ENCODE data around the gene GATAD2B. TPM values are rescaled to one million over a fixed set of nuclear protein-coding genes. Genes with fewer than 3 reads are reported as not detected.

The GATAD2B gene
- polyA plus RNA-seq, 1 experiment, result 3.6 TPM

DNA sequence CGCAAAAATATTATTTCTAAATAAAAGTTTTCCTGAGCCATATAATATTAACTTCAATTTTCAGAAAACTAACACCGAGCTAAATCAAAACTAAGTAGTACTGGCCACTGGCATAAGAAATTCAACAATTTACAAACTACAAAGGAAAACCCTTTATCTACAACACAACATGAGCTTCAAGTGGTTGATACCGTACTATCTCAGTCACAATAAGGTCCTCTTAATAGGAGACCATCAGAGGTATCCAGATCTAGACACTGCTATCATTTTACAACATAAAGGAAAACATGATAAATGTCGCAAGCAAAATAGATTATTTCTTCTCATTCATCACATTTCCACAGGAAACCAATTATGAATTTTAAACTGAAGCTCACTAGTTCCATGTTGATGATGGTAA, 39.5 kb downstream of the GATAD2B start:
- ChIA-PET POLR2A (no interaction called here), CTCF (interaction anchor here (0.6 to 1.5 kb wide), 3 partner anchors 9 to 60 kb away, joined by 3 to 4 read pairs (median 3); partner anchors contain the start of gene GATAD2B)
- no peaks in the 10 kb centered on the region for H3K36me3 ChIP-seq (ENCODE audit: control insufficient read depth, insufficient read depth, low read length)
- no peak overlapping the region for H3K4me3 ChIP-seq (ENCODE audit: low read depth, low read length)
- no peak for DNase-seq (ENCODE audit: low read depth)
- TF ChIP-seq, protein P1, sequence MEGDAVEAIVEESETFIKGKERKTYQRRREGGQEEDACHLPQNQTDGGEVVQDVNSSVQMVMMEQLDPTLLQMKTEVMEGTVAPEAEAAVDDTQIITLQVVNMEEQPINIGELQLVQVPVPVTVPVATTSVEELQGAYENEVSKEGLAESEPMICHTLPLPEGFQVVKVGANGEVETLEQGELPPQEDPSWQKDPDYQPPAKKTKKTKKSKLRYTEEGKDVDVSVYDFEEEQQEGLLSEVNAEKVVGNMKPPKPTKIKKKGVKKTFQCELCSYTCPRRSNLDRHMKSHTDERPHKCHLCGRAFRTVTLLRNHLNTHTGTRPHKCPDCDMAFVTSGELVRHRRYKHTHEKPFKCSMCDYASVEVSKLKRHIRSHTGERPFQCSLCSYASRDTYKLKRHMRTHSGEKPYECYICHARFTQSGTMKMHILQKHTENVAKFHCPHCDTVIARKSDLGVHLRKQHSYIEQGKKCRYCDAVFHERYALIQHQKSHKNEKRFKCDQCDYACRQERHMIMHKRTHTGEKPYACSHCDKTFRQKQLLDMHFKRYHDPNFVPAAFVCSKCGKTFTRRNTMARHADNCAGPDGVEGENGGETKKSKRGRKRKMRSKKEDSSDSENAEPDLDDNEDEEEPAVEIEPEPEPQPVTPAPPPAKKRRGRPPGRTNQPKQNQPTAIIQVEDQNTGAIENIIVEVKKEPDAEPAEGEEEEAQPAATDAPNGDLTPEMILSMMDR (IDR thresholded peaks at IDR 0.05; ENCODE audit: insufficient read depth, low read depth, low read length), result no peak
- H3K27me3 ChIP-seq (ENCODE audit: control insufficient read depth, insufficient read depth, low read length), result no peaks in the 10 kb centered on the region

DNA sequence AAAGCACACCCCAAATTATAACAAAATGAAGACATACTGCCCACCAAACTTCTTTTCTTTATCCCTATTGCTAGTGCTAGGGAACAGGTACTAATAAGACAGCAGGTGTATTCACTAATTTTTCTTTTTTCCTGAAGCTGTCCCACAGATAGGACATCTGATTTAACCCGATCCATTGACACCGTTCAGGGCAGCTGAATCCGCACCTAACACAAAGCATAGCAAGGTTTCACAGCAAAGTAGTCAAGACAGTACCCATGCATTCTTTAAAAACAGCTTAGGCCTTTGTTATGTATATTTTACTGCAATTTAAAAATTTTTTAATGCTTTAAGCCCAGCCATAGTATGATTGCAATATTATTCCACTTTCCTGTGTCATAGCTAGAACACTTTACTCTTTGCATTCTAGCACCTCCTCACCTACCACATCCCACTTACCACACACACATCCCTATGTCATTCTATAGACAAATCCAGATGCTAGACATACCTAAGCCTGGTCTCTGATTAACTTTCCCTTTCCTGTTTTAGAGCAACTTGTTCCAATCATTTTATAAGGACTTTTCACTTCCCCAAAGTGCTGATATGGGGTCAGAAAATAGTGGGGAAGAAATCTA, 40.4 kb downstream of the GATAD2B start:
- ChIA-PET CTCF (interaction anchor here (0.9 to 1.5 kb wide), 3 partner anchors 10 to 23 kb away, joined by 3 to 4 read pairs (median 3); no protein-coding TSS in a partner anchor), POLR2A (no interaction called here)

DNA sequence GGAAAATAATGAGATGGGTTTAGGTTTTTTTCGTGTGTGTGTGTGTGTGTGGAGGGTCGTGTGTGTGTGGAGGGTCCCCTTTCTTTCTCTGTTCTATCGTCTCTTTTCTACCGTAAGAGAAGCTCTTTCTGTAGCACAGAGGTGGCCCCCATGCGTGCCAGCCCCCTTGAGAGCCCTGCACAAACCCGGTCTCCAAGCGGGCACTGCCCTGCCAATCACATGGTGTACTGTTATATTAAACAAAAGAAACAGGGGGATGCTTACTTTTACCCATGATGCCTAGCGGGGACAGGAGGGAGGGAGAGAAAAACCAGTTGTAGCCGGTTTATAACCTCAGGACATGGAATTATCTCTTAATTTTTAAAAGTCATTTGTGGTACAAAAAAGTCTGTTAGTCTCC, 41.0 kb downstream of the GATAD2B start:
- TF ChIP-seq, protein P1 (IDR thresholded peaks at IDR 0.05; ENCODE audit: insufficient read depth, low read depth, low read length), result no peak
- DNase-seq (ENCODE audit: low read depth), result no peak
- H3K27me3 ChIP-seq (ENCODE audit: control insufficient read depth, insufficient read depth, low read length), result no peaks in the 10 kb centered on the region
- ChIA-PET CTCF (interaction anchor here (0.9 to 1.5 kb wide), 2 partner anchors 13 to 22 kb away, joined by 3 to 4 read pairs; no protein-coding TSS in a partner anchor), POLR2A (no interaction called here)
- H3K4me3 ChIP-seq (ENCODE audit: low read depth, low read length), result peak overlapping the region; percentile 13; the same call in 1 of the 2 replicates
- no peaks in the 10 kb centered on the region for H3K36me3 ChIP-seq (ENCODE audit: control insufficient read depth, insufficient read depth, low read length)

More for the DNA sequence above, 40.4 kb downstream of the GATAD2B start:
- Histone ChIP-seq H3K36me3 (ENCODE audit: control insufficient read depth, insufficient read depth, low read length) (no peaks in the 10 kb centered on the region), H3K27me3 (ENCODE audit: control insufficient read depth, insufficient read depth, low read length) (no peaks in the 10 kb centered on the region), H3K4me3 (ENCODE audit: low read depth, low read length) (no peak overlapping the region)
- TF ChIP-seq, protein P1 (IDR thresholded peaks at IDR 0.05; ENCODE audit: insufficient read depth, low read depth, low read length), result no peak
- DNase-seq (ENCODE audit: low read depth), result no peak

DNA sequence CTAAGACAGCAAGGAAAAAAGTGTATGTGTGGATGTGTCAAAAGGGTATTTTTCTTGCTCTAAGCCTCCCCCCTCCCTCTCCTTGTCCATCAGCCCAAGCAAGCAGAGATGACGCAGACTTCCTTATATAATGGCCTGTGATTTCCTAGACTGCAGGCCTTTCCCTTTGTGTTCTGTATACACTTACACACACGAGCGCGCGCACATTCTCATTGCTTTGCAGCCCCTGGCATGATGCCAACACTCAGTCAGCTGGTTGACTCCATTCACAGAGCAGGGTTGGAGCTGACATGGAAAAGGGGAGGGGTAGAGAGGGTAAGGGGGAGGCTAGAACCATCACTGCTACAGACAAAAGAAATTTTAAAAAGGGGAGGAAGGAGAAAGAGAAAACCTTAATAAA, 41.8 kb downstream of the GATAD2B start:
- Histone ChIP-seq H3K36me3 (ENCODE audit: control insufficient read depth, insufficient read depth, low read length) (no peaks in the 10 kb centered on the region), H3K27me3 (ENCODE audit: control insufficient read depth, insufficient read depth, low read length) (no peaks in the 10 kb centered on the region), H3K4me3 (ENCODE audit: low read depth, low read length) (no peak overlapping the region)
- TF ChIP-seq, protein P1 (IDR thresholded peaks at IDR 0.05; ENCODE audit: insufficient read depth, low read depth, low read length), result no peak
- DNase-seq (ENCODE audit: low read depth), result peak; percentile 25
- ChIA-PET POLR2A (no interaction called here), CTCF (interaction anchor here (0.9 to 1.5 kb wide), 2 partner anchors 15 to 21 kb away, joined by 3 to 4 read pairs; no protein-coding TSS in a partner anchor)

DNA sequence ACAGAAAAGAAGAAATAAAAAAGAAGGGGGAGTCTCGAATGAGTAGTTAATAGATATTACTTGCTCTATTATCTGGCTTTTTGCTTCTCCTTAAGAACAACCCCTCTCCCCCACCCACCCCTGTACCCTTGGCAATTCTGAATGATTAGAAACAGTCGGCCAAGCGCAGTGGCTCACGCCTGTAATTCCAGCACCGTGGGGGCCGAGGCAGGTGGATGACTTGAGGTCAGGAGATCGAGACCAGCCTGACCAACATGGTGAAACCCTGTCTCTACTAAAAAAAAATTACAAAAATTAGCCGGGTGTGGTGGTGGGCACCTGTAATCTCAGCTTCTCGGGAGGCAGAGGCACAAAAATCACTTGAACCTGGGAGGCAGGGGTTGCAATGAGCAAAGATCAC, 42.7 kb downstream of the GATAD2B start:
- CTCF ChIA-PET, result no interaction called here
- POLR2A ChIA-PET, result no interaction called here
- Histone ChIP-seq H3K4me3 (ENCODE audit: low read depth, low read length) (no peak overlapping the region), H3K27me3 (ENCODE audit: control insufficient read depth, insufficient read depth, low read length) (no peaks in the 10 kb centered on the region), H3K36me3 (ENCODE audit: control insufficient read depth, insufficient read depth, low read length) (no peaks in the 10 kb centered on the region)
- no peak for DNase-seq (ENCODE audit: low read depth)
- TF ChIP-seq, protein P1 (IDR thresholded peaks at IDR 0.05; ENCODE audit: insufficient read depth, low read depth, low read length), result no peak

All from BJ (cell line).